CD4-positive, alpha-beta T cell (primary cell): ENCODE measurements around the gene PPFIBP2. TPM values are rescaled to one million over a fixed set of nuclear protein-coding genes. Genes with fewer than 3 reads are reported as not detected.

Experiments
- ATAC-seq: fragments of 200-7000 bp; cut with Tn5 transposase; one replicate; pipeline ENCODE4 v1.10.0; 2022; ENCODE audit warnings: mild to moderate bottlenecking; ENCODE audit not compliant: poor library complexity
- CTCF ChIA-PET: fragments of 350-600 bp; sonication (Branson Sonifier 250); formaldehyde crosslinking; loops from one replicate; lab custom pipeline; 2021; ENCODE audit warnings: antibody characterized with exemption, inconsistent platforms; lab: Charles Lee
- POLR2A ChIA-PET: fragments of 350-600 bp; sonication (Branson Sonifier 250); formaldehyde crosslinking; loops from one replicate; lab custom pipeline; 2021; ENCODE audit warnings: antibody characterized with exemption, inconsistent platforms; lab: Charles Lee
- DNase-seq, 14 experiments: peaks; one replicate each; pipeline ENCODE4 v3.0.0-alpha.2; 2013 to 2020; ENCODE audit warnings: mixed read lengths in 2 of 14
- H3K27ac ChIP-seq, 2 donors: one replicate each; pipeline versions ENCODE4 v1.5.1 to v1.7.0; 2013; ENCODE audit warnings: low read length in 2 of 2, low read depth in 1 of 2, mild to moderate bottlenecking in 1 of 2
- H3K27me3 ChIP-seq, 2 experiments: 1 replicate in 1 of 2; 2 replicates in 1 of 2; pipeline versions ENCODE4 v1.6.1 to v1.7.0; 2013; ENCODE audit warnings: low read length in 2 of 2, control low read depth in 1 of 2, mild to moderate bottlenecking in 1 of 2, moderate library complexity in 1 of 2; ENCODE audit not compliant: insufficient read depth in 2 of 2, control insufficient read depth in 1 of 2
- H3K36me3 ChIP-seq: one replicate; pipeline ENCODE4 v1.6.1; 2013; ENCODE audit warnings: low read length, control low read depth; ENCODE audit not compliant: insufficient read depth
- H3K4me1 ChIP-seq: one replicate; pipeline ENCODE4 v1.6.1; 2013; ENCODE audit warnings: low read length, control low read depth; ENCODE audit not compliant: insufficient read depth
- H3K4me3 ChIP-seq: one replicate; pipeline ENCODE4 v1.5.1; 2013; ENCODE audit warnings: mild to moderate bottlenecking, low read length, moderate library complexity
- H3K9me3 ChIP-seq, 2 experiments: 1 replicate in 1 of 2; 2 replicates in 1 of 2; pipeline versions ENCODE4 v1.6.1 to v1.7.0; 2013; ENCODE audit warnings: low read length in 2 of 2, mild to moderate bottlenecking in 2 of 2, control low read depth in 1 of 2, moderate library complexity in 1 of 2; ENCODE audit not compliant: control insufficient read depth in 1 of 2, insufficient read depth in 1 of 2
- H3K27ac Mint-ChIP-seq: one replicate; pipeline ENCODE4 v1.8.0; 2020; ENCODE audit warnings: mixed read lengths
- H3K27me3 Mint-ChIP-seq: one replicate; pipeline ENCODE4 v1.8.0; 2021; ENCODE audit warnings: mixed read lengths
- H3K36me3 Mint-ChIP-seq: one replicate; pipeline ENCODE4 v1.8.0; 2021; ENCODE audit warnings: low read depth, mixed read lengths
- H3K4me1 Mint-ChIP-seq: one replicate; pipeline ENCODE4 v1.8.0; 2021; ENCODE audit warnings: low read depth, mixed read lengths
- H3K4me3 Mint-ChIP-seq: one replicate; pipeline ENCODE4 v1.8.0; 2020; ENCODE audit warnings: mild to moderate bottlenecking, mixed read lengths
- H3K9me3 Mint-ChIP-seq: one replicate; pipeline ENCODE4 v1.8.0; 2020; ENCODE audit warnings: mixed read lengths
- intact Hi-C, 2 experiments: fragments of 100-400 bp; cut with DNase I in 1 of 2; cut with micrococcal nuclease in 1 of 2; formaldehyde crosslinking; loops; one replicate each; pipeline versions ENCODE4 v1.15.1 to v1.9.0; 2023 to 2025; cut with DNase I, micrococcal nuclease
- total RNA-seq, 174 experiments: library from RNA in 2 of 174; stranded (reverse) in 2 of 174; gene quantifications; one replicate each; pipeline ENCODE4 v1.2.3 and lab custom pipeline; 2021 to 2026
- TF ChIP-seq, protein P1 (sequence below): fragments of 200-600 bp; IDR thresholded peaks from one replicate; pipeline ENCODE4 v1.8.0; 2022; ENCODE audit warnings: antibody characterized with exemption, mild to moderate bottlenecking

The PPFIBP2 gene
- total RNA-seq, 2 experiments from 2014 or later = 27.0 to 35.9 TPM

- no peak for ATAC-seq
- ChIA-PET POLR2A (no interaction called here), CTCF (no interaction called here)
- H3K4me1 ChIP-seq = no peaks in the 10 kb centered on the region
- H3K36me3 Mint-ChIP-seq = peaks cover 53% of the 10 kb centered on the region
- H3K4me3 ChIP-seq = no peak overlapping the region
- no peak overlapping the region for H3K4me3 Mint-ChIP-seq
- intact Hi-C loops = no loop called here
- H3K27me3 Mint-ChIP-seq = no peaks in the 10 kb centered on the region
- no peaks in the 10 kb centered on the region for H3K27me3 ChIP-seq
- H3K27ac Mint-ChIP-seq = no peak overlapping the region
- H3K9me3 Mint-ChIP-seq = no peaks in the 10 kb centered on the region
- TF ChIP-seq, protein P1, sequence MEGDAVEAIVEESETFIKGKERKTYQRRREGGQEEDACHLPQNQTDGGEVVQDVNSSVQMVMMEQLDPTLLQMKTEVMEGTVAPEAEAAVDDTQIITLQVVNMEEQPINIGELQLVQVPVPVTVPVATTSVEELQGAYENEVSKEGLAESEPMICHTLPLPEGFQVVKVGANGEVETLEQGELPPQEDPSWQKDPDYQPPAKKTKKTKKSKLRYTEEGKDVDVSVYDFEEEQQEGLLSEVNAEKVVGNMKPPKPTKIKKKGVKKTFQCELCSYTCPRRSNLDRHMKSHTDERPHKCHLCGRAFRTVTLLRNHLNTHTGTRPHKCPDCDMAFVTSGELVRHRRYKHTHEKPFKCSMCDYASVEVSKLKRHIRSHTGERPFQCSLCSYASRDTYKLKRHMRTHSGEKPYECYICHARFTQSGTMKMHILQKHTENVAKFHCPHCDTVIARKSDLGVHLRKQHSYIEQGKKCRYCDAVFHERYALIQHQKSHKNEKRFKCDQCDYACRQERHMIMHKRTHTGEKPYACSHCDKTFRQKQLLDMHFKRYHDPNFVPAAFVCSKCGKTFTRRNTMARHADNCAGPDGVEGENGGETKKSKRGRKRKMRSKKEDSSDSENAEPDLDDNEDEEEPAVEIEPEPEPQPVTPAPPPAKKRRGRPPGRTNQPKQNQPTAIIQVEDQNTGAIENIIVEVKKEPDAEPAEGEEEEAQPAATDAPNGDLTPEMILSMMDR = no peak
- peaks cover 5% of the 10 kb centered on the region for H3K4me1 Mint-ChIP-seq
- no peaks in the 10 kb centered on the region for H3K36me3 ChIP-seq
- DNase-seq = no peak
- H3K9me3 ChIP-seq = no peaks in the 10 kb centered on the region
- H3K27ac ChIP-seq = no peak overlapping the region
Measured at GRCh38 chr11:7563281-7563680, 49.5 kb downstream of the PPFIBP2 start.

GRCh38 chr11:7564803-7565202 lies 51.0 kb downstream of the PPFIBP2 start:
- intact Hi-C loops = no loop called here
- H3K4me3 ChIP-seq = no peak overlapping the region
- Mint-ChIP-seq H3K27ac (no peak overlapping the region), H3K4me1 (no peaks in the 10 kb centered on the region), H3K36me3 (peaks cover 66% of the 10 kb centered on the region), H3K9me3 (no peaks in the 10 kb centered on the region), H3K27me3 (no peaks in the 10 kb centered on the region), H3K4me3 (no peak overlapping the region)
- ChIA-PET POLR2A (no interaction called here), CTCF (no interaction called here)
- no peaks in the 10 kb centered on the region for H3K9me3 ChIP-seq
- H3K4me1 ChIP-seq = no peaks in the 10 kb centered on the region
- TF ChIP-seq, protein P1 = no peak
- no peaks in the 10 kb centered on the region for H3K27me3 ChIP-seq
- no peak for DNase-seq
- no peak overlapping the region for H3K27ac ChIP-seq
- H3K36me3 ChIP-seq = no peaks in the 10 kb centered on the region
- ATAC-seq = no peak

DNA sequence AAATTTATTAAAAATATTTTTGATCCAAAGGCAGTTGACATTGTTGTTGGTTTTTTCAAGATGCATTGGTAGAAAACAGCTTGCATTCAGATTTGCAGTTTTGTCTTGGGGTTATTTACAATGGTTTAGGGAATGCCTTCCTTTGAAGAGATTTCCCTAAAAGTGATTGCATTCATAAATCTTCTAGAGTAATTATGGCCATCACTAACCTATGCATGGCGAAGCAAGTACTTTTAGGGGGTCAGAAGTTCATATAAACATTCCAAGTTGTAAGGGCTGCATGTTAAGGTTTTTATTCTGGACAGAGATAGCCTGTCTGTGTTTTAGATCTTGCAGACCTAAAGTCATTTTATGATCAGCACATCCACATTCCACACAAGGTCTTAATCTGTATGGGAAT lies 53.5 kb downstream of the PPFIBP2 start:
- H3K4me3 Mint-ChIP-seq = no peak overlapping the region
- ATAC-seq (no peak), DNase-seq (no peak)
- CTCF ChIA-PET = no interaction called here
- intact Hi-C loops = no loop called here
- TF ChIP-seq, protein P1 = no peak
- peaks cover 73% of the 10 kb centered on the region for H3K36me3 Mint-ChIP-seq
- Histone ChIP-seq H3K27ac (no peak overlapping the region), H3K4me3 (no peak overlapping the region), H3K4me1 (no peaks in the 10 kb centered on the region), H3K9me3 (no peaks in the 10 kb centered on the region), H3K27me3 (no peaks in the 10 kb centered on the region), H3K36me3 (no peaks in the 10 kb centered on the region)
- no peaks in the 10 kb centered on the region for H3K9me3 Mint-ChIP-seq
- POLR2A ChIA-PET = no interaction called here
- no peak overlapping the region for H3K27ac Mint-ChIP-seq
- peaks cover 6% of the 10 kb centered on the region for H3K4me1 Mint-ChIP-seq
- H3K27me3 Mint-ChIP-seq = no peaks in the 10 kb centered on the region
